ENCODE results near the gene SESN1.
A peak's percentile ranks its signal among the peaks of the same experiment; 100 is the strongest.

SESN1 gene

DNA sequence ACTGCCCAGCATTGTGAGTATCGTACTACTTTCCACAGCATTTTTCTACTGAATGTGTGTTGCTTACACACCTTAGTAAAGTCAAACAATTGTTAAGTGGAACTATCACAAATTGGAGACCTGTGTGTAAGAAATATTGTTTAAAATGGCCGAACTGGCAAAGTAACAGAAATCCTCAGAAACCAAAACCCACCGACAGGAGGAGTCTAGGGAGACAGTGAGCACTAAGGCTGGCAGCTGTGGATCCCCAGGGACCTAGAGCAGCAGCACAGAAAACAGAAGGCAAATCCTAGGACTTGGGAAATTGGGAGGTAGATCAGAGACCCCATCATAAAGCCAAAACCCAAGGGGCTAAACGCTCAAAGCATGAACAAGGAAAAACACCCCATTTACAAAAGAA, 69.9 kb downstream of the SESN1 start:
- DNase-seq = no peak

DNA sequence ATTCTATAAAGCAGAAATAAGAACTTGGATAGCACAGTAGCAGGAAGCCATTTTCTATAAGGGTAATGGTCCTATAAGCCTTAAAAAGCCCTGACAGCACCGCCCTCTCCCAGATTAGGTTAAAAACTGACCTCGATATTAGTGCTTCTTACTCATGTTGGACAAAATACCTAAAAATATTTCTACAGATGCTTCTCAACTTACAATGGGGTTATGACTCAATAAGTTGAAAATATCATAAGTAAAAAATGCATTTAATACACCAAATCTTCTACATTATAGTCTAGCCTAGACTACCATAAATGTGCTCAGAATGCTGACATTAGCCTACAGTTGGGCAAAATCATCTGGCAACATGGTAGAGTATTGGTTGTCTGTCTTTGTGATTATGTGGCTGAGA, 70.3 kb downstream of the SESN1 start:
- DNase-seq = no peak

DNA sequence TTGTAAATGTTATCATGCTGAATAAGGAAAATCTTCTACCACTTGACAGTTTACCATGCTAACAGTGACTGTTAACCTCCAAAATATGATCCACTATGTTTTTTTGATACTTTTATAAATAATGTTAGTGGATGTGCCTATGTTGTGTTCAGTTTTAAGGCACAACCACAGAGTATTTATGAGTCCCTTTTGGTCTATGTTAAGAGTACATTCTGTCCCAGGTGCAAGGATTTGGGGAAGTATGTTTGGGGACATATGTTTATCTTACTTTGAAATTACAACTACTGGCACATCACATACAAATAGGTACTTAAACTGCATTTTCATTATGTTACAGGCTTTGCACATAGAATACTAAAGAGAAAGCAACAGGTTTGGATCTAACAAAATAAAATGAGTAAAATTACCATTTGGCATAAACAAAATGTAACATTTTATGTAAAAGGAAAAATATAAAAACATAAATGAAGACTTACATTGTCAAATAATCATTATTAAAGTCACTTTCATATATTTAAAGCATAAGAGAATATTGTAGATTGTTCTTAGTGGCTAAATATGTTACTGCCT, 71.2 kb downstream of the SESN1 start:
- DNase-seq = no peak

DNA sequence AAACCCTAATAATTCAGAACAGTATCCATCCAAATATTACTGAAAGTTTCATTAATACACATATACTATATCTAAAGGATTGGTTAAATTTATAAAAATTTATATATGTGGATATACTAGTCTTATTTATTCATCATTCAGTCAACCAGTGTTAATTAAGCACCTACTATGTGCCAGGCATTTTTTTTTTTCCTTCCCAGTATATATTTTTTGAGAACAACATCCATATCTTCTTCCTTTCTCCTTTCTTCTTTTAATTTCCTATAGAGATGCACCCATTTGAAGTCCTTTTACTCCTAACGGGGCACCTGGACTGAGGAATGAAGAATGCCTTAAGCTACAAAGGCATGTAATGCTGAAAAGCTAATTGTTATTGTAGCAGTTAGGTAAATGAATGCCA, 72.8 kb downstream of the SESN1 start:
- no peak for DNase-seq

DNA sequence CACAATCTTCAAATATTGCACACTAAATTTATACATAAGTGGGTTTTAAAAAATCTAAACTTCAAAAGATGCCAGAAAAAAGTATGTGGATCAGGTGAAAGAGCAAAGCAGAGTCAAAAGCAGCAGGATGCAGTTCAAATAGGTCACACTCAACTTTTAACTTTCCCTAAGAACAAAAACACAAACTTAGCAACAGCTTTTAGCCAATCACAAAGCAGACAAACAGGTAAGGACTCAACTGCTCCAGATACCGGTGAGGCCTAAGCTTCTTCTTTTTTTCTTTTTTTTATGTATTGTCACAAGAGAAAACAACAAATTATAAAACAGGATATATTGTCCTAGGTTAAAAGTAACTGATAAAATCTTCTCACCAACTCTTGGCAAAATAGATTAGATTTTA, 74.7 kb downstream of the SESN1 start:
- DNase-seq = no peak

DNA sequence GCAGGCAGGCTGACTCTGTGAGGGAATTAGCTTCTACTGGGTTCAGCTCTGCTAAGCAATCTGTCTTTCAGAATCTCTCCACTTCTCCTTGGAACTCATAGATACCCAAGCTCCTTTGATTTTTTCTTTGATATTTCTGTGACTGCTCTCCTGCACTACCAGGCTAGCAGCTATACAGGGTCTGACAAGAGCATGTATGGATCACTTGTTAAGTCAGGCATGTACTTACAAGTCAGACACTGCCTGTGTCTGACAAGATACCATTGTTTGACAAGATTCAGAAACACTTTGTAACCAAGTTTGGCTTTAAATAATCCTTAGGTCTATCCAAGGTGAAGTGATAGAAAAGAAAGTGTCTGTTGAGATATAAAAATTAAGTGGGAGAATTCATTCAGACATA, 79.5 kb downstream of the SESN1 start:
- DNase-seq = no peak

DNA sequence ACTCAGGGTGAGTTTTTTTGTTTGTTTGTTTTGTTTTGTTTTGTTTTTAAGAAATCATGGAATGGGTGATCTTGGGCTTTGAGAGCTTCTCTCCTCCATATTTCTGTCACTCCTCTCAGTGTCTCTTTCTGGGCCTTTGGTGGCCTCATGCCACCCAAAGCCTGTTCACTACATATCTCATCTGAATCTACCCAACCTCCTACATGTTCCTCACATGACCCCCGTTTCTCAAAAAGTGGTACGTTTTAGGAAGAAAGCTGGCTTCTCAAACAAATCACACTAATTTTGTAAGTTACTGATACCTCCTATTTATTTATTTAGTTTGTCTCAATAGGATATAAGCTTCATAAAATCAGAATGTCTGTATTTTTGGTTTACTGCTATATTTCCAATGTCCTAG, 80.0 kb downstream of the SESN1 start:
- DNase-seq = no peak

DNA sequence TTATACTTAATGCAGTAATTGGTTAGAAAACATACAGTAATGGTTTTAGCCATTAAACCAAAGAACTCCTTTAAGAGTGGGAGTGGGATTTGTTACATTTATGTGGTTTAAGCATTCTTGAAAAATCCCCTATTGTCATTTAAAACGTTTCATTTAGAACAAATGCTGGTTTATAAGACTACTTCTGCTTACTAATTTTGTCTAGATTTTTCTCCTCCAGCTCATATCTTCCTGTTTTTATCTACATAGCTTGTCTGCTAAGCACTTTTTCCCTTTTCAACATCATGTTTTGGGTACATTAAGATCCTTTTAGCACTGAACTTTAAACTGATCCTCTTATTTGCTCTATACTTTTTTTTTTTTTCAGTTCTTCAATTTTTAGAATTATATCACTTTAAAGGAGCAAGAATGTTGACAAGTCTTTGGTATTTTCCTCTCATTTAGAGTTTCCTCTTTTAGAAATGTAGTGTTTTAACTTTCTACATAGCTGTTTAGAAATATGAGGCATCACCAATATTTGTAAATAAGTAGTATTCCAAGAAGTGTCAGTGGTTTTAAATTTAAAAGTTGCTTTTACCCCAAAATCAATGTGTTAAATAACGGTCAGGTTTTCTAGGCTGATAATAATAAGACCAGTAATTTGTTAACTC, 80.9 kb downstream of the SESN1 start:
- no peak for DNase-seq

DNA sequence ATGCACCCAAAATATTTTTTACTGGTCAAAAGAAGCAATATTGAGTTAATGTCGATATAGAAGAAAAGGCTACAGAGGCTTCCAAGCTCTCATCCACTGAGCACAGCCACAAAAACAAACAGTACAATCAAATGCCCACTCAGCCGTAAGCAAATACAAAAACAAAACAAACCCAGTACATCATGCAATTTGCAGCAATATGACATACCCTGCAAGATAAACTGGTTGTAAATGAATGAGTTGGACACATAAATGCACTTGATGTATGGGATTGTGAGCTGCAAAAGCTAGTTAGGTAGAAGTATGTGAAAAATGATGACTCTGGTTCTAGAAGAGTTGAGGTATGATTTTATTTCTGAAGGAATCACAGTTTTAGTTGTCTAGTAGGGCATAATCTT, 83.9 kb downstream of the SESN1 start:
- no peak for DNase-seq

DNA sequence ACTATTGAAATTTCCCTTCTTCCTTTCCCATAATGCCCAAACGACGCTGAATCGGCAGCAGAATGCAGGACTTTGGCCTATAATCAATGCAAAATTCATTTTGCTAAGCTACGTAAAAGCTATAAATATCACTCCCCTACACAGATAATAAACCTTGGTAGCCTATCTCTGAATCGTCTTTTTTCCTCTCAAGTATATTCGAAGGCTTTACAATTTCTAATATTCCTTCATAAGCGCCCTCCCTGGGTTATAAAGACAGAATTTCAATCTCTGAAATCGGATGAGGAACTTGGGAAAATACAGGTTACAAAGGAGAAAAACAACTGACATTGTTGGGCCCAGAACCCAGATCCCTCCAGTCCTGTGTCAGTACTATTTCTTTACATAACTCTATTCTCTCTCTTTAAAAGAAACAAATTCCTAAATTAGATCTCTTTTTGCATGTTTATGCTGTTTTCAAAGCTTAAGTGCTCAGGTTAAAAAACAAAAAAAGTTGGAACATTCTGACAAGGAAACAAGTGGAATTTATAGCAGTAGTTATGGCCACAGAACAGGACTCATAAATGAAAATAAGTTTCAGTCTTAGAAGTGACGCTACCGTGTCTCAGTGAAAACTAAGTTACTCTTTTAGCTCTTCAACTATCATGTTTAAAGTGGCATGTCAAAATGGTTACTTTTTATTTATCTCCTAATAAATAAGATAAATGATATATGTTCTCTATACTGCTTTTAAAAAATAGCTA, 84.5 kb downstream of the SESN1 start:
- DNase-seq = no peak

DNA sequence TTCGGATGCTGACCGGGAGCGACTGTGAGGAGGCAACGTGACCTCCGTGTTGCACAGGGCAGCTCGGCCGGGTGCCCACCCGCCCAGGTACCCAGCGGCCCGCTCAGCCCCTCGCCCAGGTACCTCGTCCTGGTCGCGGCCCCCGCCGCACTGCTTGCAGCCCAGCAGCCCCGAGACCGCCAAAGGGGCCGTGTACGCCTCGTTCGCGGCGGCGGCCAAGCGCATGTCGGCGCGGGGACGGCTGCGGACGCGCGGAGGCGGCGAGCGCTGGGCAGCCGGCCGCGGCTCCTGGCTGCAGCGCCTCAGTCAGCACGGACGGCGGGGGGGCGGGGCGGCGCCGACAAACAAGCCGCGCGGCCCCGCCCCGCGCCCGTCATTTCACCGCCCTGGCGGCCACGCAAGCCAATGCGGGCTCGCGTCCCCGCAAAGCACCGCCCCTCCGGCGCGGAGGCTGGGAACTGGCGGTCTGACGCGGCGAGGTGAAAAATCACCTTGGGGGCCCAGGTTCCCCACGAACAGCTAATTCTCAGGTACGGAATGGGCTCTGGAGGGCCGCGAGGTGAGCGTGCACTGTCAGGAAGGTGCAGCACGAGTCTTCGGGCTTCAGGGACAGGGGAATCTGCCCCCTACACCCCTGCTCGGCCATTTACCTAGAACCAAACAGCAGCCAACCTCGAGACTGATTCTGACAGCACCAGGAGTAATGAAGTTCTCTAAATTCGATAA, 85.2 kb downstream of the SESN1 start:
- DNase-seq = peak; percentile 80 to 87 (median 84)

DNA sequence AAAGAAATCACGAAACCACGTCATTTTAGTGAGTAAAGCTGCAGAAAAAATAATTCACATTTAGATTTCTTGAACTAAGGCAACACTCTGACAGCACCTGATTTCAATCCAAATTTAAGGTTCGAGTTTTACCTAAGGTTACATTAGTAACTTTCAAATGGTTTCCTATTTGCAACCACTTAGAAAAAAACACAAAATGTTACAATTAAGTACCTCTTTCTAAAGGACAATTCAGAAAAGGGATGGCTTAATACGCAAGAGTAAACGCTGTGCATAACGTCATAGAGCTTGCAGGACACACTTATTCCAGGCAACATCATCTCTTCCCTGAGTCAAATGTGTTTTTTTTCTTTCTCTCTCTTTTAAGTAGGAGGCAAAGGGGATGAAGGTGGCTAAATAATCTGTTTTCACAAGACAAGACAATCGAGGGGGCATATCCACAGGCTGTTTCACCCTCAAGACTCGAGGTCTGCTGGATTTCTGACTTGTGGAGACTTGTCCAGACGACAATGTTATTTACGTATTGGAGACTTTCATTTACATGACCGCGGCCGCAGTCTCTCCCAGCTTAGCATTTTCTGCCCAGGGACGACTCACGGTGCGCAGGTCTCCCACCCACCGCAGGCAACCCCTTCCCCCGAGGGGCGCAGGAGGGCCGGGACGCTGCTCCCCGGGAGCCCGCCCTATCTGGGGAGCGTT, 86.0 kb downstream of the SESN1 start:
- no peak for DNase-seq

DNA sequence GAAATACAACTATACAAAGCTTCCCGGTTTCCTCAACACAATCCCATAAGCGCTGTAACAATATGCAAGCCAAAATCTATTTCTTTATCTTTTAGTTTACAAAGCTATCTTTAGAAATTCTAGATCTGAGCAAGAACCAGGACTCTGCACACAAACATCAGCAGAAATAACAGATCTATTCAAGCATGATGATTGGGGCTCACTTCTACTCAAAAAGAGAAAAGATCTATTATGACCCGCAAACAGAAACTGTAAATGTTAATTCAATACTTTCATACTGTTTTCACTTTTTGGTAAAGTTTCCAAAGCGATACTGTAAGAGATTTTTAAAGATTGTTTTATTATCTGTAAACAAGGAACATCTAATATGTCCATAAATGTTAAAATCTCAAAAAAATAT, 86.6 kb downstream of the SESN1 start:
- no peak for DNase-seq

DNA sequence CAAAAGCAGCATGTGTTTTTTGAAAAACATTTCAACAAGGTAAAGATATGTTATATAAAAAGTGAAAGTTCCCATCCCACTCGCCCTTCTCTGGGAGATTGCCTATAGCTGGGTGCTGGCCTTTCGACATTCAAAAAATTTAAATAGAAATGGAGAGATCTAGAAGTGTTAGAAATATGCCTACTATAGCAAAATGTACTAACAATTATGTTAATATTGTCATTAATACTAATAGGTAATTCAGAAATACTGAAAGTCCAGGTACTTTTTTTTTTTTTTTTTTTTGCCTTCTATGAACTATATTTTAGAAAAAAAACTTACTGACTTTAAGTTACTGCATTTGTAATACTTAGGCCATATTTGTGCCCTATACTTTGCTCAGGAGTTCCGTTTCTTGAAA, 87.1 kb downstream of the SESN1 start:
- no peak for DNase-seq

DNA sequence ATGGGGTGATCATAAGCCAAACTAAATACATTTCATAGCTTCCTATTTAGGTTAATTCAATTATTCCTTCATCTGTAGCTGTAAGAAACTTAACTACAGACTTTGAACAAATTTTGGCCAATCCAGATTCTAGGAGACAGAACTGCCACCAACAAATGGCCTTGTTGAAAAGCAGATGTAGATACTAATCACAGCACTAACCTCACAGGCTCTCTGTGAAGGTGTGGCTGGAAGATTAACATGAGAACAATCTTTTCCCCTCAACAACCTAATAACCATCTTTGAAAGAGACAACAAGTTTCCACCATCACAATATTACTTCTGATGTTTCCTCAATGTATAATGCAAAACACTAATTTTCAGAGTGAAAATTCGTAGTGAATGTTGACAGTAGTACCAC, 87.8 kb downstream of the SESN1 start:
- no peak for DNase-seq

DNA sequence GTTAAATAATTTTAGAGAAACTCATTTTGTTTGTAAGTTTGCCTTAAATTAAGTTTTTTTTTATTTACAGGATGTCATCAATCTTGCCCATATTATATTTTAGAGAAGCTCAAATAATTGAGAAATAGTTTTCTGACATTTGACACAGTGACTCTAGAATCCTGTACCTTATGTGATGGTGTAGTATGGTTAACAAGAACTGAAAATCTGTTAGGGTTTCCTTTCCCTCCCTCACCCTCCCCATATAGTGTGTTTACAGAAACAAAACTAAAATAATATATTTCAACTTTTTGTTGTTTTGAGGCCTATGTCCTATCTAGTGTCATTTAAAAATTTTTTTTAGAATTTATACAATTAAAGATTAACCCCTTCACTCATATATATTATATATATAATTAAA, 91.8 kb downstream of the SESN1 start:
- DNase-seq = no peak

DNA sequence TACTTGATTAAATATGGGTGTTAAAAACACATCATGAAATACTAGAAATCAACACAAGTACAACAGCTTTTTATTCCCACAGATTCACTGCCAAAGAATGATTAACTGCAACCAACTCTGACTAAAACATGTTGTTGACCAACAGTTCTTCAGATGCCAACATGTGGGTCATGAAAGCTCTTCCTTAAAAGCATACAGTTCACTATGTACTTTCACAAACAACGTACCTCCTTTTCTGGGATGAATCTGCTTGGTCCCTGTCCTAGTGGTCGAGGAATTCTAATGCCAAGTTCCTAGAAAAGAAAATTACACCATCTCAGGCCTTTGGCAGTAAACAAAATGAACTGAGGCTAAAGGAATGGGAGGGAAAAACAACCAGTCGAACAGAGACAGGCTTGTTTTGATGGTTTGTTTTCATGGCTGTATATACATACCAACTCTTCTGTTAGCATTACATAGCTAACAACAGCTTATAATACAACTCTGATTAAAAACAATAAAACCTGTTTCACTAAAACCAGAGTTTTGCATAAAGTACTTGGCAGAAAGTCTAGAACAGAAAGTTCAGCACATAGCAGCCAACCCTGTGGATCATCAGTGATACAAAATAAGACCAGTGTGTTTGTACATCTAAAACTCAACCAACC, 92.5 kb downstream of the SESN1 start:
- no peak for DNase-seq

DNA sequence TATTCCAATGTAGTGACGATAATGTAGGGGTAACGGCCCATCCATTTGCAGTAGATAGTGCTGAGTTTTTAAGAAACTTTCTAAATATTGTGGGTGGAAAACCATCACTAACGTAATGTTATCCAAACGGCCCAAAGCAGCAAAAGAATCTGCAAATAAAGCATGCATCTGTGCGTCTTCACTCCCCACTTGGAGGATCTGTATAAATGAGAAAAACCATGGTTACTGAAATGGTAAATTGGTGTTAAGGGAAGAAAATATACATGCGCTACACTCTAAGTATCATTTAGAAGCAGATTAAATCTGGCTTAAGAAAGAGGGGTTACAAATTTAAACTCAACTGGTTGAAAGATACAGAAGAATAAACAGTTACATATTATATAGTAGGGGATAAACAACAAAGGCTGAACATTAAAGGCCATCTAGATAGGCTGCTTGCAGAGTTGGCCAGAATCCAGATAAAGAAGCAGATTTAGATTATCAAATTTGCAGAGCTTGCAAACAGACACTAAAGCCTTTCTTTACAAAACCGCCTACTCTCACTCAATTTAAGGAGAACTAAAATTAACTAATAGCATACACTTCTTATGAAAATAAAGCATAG, 93.3 kb downstream of the SESN1 start:
- DNase-seq = no peak

DNA sequence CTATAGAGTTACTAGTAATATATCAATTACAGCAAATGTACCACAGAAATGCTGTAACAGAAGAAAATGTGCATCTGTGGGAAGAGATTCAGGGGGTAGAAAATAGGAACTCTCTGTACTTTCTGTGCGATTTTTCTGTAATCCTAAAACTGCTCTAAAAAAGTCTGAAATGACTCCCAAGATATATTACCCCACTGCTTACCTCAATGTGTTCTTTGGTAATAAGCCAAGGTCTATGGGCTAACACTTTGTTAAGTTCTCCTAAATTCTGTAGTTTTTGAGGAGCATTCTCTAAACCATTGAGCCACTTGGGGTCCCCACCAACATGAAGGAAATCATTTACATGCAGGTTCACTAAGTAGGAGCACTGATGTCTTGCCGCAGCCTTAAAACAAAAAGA, 94.4 kb downstream of the SESN1 start:
- DNase-seq = no peak

DNA sequence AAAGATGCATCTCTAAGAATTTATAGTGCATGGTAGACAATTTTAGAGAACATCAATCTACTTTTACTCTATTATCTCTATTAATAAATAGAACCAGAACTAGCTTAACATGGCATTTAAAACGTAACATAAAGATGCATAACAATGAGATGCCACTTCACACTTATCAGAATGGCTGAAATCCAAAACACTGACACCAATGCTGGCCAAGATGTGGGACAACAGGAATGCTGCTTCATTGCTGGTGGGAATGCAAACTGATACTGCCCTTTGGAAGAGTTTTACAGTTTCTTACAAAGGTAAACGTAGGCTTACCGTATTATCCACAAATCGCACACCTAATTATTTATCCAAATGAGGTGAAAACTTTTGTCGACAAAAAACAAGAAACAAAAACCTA, 95.2 kb downstream of the SESN1 start:
- no peak for DNase-seq

DNA sequence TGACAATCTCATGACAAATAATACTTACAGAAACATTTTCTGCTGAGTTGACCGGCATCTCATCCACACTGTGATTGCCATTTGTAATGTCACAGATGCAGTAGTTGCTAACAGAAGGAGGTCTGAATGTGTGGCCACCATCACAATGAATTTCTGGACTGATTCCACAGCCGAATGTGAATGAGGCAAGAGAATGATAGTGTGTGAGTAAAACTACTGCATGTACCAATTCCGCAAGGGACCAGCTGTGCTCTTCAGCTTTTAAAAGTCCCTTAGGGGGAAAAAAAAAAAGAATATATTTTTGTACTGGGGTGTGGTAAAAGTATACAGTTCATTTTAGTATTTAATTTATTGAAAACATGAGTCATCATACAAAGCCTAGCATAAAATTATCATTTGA, 96.2 kb downstream of the SESN1 start:
- DNase-seq = no peak

DNA sequence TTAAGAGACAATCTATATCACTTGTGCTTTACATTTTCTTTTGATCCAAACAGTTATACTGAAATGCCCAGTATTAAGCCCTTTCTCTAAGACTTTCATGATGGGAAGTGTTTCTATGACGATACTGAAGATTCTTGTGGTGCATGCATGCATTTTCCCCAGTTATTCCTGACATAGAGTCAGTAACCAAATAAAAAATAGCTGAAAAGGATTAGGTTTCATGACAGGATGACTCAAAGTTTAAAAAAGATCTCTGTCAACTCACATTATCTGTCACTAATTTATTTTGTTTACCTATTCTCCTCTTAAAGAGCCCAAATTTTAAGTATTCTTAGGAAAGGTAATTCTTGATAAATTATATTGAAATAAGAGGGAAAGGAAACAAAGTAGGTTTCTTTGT, 98.4 kb downstream of the SESN1 start:
- DNase-seq = no peak

Measured in activated CD4-positive, CD25-positive, alpha-beta regulatory T cell (primary cell).